Parathyroid adenoma (tissue), 2 donors: ENCODE data around the gene C1orf116.

Experiments used
- H2AFZ ChIP-seq: fragments of 300-600 bp; sonication (generic); one replicate; pipeline ENCODE4 v1.7.0; 2017; ENCODE audit warnings: antibody characterized with exemption, mild to moderate bottlenecking
- H3K27ac ChIP-seq: fragments of 300-600 bp; sonication (generic); one replicate; pipeline ENCODE4 v1.7.0; 2017
- H3K27me3 ChIP-seq: fragments of 300-600 bp; sonication (generic); one replicate; pipeline ENCODE4 v1.7.0; 2017; ENCODE audit warnings: low read length; ENCODE audit not compliant: control insufficient read depth, insufficient read depth
- H3K36me3 ChIP-seq: fragments of 300-600 bp; sonication (generic); one replicate; pipeline ENCODE4 v1.7.0; 2017; ENCODE audit warnings: low read length; ENCODE audit not compliant: control insufficient read depth, insufficient read depth
- H3K4me1 ChIP-seq: fragments of 300-600 bp; sonication (generic); one replicate; pipeline ENCODE4 v1.7.0; 2017; ENCODE audit warnings: control low read depth
- H3K4me2 ChIP-seq: fragments of 300-600 bp; sonication (generic); one replicate; pipeline ENCODE4 v1.7.0; 2017; ENCODE audit warnings: low read length
- H3K4me3 ChIP-seq: fragments of 300-600 bp; sonication (generic); one replicate; pipeline ENCODE4 v1.7.0; 2017; ENCODE audit warnings: low read depth, low read length
- H3K79me2 ChIP-seq: fragments of 300-600 bp; sonication (generic); one replicate; pipeline ENCODE4 v1.7.0; 2017; ENCODE audit warnings: control low read depth
- H3K9ac ChIP-seq: fragments of 300-600 bp; sonication (generic); one replicate; pipeline ENCODE4 v1.7.0; 2017; ENCODE audit warnings: mild to moderate bottlenecking
- H3K9me3 ChIP-seq: fragments of 300-600 bp; sonication (generic); one replicate; pipeline ENCODE4 v1.7.0; 2017; ENCODE audit warnings: low read length; ENCODE audit not compliant: control insufficient read depth
- CTCF ChIP-seq: fragments of 300-600 bp; sonication (generic); IDR thresholded peaks from one replicate; pipeline ENCODE4 v1.7.0; 2017; ENCODE audit warnings: antibody characterized with exemption, mild to moderate bottlenecking
- donor health status: primary hyperparathyroidism.

The C1orf116 gene

GRCh38 chr1:207032528-207033017, at the start of gene C1orf116:
TSS of gene C1orf116 (minus strand) at chr1:207032756. CDS start at chr1:207027598, 5,158 bp downstream.
- no peaks in the 10 kb centered on the region for H3K4me1 ChIP-seq
- H3K9ac ChIP-seq = no peak within 1 kb of the TSS
- no peak within 1 kb of the TSS for H3K27ac ChIP-seq
- no peaks in the 10 kb centered on the region for H3K36me3 ChIP-seq
- no peaks in the 10 kb centered on the region for H3K79me2 ChIP-seq
- H3K27me3 ChIP-seq = no peaks in the 10 kb centered on the region
- H3K4me2 ChIP-seq = no peak within 1 kb of the TSS
- TF ChIP-seq CTCF = no peak
- H3K4me3 ChIP-seq = no peak within 1 kb of the TSS
- no peaks in the 10 kb centered on the region for H3K9me3 ChIP-seq
- H2AFZ ChIP-seq = no peak within 1 kb of the TSS

- no peaks in the 10 kb centered on the region for H3K79me2 ChIP-seq
- no peak overlapping the region for H3K9ac ChIP-seq
- H3K27ac ChIP-seq = no peak overlapping the region
- H3K27me3 ChIP-seq = no peaks in the 10 kb centered on the region
- H3K4me2 ChIP-seq = no peak overlapping the region
- no peak overlapping the region for H3K4me3 ChIP-seq
- no peak for TF ChIP-seq CTCF
- H2AFZ ChIP-seq = no peak overlapping the region
- no peaks in the 10 kb centered on the region for H3K4me1 ChIP-seq
- no peaks in the 10 kb centered on the region for H3K36me3 ChIP-seq
- no peaks in the 10 kb centered on the region for H3K9me3 ChIP-seq
Observed at GRCh38 chr1:207081806-207082205, 49.2 kb upstream of the C1orf116 start.

GRCh38 chr1:207081088-207081487, 48.5 kb upstream of the C1orf116 start:
- Histone ChIP-seq H2AFZ (no peak overlapping the region), H3K4me2 (no peak overlapping the region), H3K4me3 (no peak overlapping the region), H3K9me3 (no peaks in the 10 kb centered on the region), H3K27me3 (no peaks in the 10 kb centered on the region), H3K9ac (no peak overlapping the region), H3K27ac (no peak overlapping the region), H3K4me1 (no peaks in the 10 kb centered on the region), H3K36me3 (no peaks in the 10 kb centered on the region), H3K79me2 (no peaks in the 10 kb centered on the region)
- TF ChIP-seq CTCF = no peak

GRCh38 chr1:207079706-207080241, 47.2 kb upstream of the C1orf116 start:
- no peaks in the 10 kb centered on the region for H3K36me3 ChIP-seq
- H3K27me3 ChIP-seq = no peaks in the 10 kb centered on the region
- no peaks in the 10 kb centered on the region for H3K79me2 ChIP-seq
- H3K4me2 ChIP-seq = no peak overlapping the region
- no peaks in the 10 kb centered on the region for H3K4me1 ChIP-seq
- no peak overlapping the region for H3K9ac ChIP-seq
- no peak for TF ChIP-seq CTCF
- no peak overlapping the region for H3K27ac ChIP-seq
- no peak overlapping the region for H3K4me3 ChIP-seq
- H3K9me3 ChIP-seq = no peaks in the 10 kb centered on the region
- no peak overlapping the region for H2AFZ ChIP-seq

GRCh38 chr1:207078578-207079132, 46.1 kb upstream of the C1orf116 start:
- no peak overlapping the region for H3K27ac ChIP-seq
- H3K79me2 ChIP-seq = no peaks in the 10 kb centered on the region
- TF ChIP-seq CTCF = no peak
- no peak overlapping the region for H3K4me3 ChIP-seq
- no peaks in the 10 kb centered on the region for H3K36me3 ChIP-seq
- H3K4me2 ChIP-seq = no peak overlapping the region
- H3K9ac ChIP-seq = no peak overlapping the region
- H3K27me3 ChIP-seq = no peaks in the 10 kb centered on the region
- H3K9me3 ChIP-seq = no peaks in the 10 kb centered on the region
- H3K4me1 ChIP-seq = no peaks in the 10 kb centered on the region
- no peak overlapping the region for H2AFZ ChIP-seq
